ENCODE data around the gene PRR22. TPM values are rescaled to one million over a fixed set of nuclear protein-coding genes. Genes with fewer than 3 reads are reported as not detected.
A peak's percentile ranks its signal among the peaks of the same experiment; 100 is the strongest.

The PRR22 gene
- total RNA-seq, 1 experiment from 2014 or later, result 3.1 TPM

GRCh38 chr19:5800361-5801270 lies 16.1 kb upstream of the PRR22 start:
- DNase-seq (ENCODE audit: low read depth, low spot score), result no peak
- in situ Hi-C loops (cut with HindIII; ENCODE audit: low pct_unique_long_range_greater_than_20kb, low sequenced_read_pairs), result no loop called here

GRCh38 chr19:5799247-5800241 lies 15.0 kb upstream of the PRR22 start:
- in situ Hi-C loops (cut with HindIII; ENCODE audit: low pct_unique_long_range_greater_than_20kb, low sequenced_read_pairs), result no loop called here
- DNase-seq (ENCODE audit: low read depth, low spot score), result no peak

GRCh38 chr19:5798244-5798643 lies 13.7 kb upstream of the PRR22 start:
- in situ Hi-C loops (cut with HindIII; ENCODE audit: low pct_unique_long_range_greater_than_20kb, low sequenced_read_pairs), result no loop called here

GRCh38 chr19:5795382-5795919 lies 10.9 kb upstream of the PRR22 start:
- in situ Hi-C loops (cut with HindIII; ENCODE audit: low pct_unique_long_range_greater_than_20kb, low sequenced_read_pairs), result no loop called here
- no peak for DNase-seq (ENCODE audit: low read depth, low spot score)

More at GRCh38 chr19:5798244-5798643, 13.7 kb upstream of the PRR22 start:
- DNase-seq (ENCODE audit: low read depth, low spot score), result no peak

GRCh38 chr19:5793188-5793587 lies 8.6 kb upstream of the PRR22 start:
- no peak for DNase-seq (ENCODE audit: low read depth, low spot score)
- in situ Hi-C loops (cut with HindIII; ENCODE audit: low pct_unique_long_range_greater_than_20kb, low sequenced_read_pairs), result no loop called here

GRCh38 chr19:5792224-5792623 lies 7.7 kb upstream of the PRR22 start:
- no peak for DNase-seq (ENCODE audit: low read depth, low spot score)
- in situ Hi-C loops (cut with HindIII; ENCODE audit: low pct_unique_long_range_greater_than_20kb, low sequenced_read_pairs), result no loop called here

GRCh38 chr19:5790559-5791520 lies 6.3 kb upstream of the PRR22 start, which contains the start of gene DUS3L:
Gene DUS3L (minus strand): TSS chr19:5791163. CDS start chr19:5791141, 22 bp downstream.
- DNase-seq (ENCODE audit: low read depth, low spot score), result peak; percentile 97
- in situ Hi-C loops (cut with HindIII; ENCODE audit: low pct_unique_long_range_greater_than_20kb, low sequenced_read_pairs), result no loop called here

- in situ Hi-C loops (cut with HindIII; ENCODE audit: low pct_unique_long_range_greater_than_20kb, low sequenced_read_pairs), result no loop called here
- DNase-seq (ENCODE audit: low read depth, low spot score), result no peak
Observed at GRCh38 chr19:5789886-5790558, 5.5 kb upstream of the PRR22 start.

- DNase-seq (ENCODE audit: low read depth, low spot score), result no peak
- in situ Hi-C loops (cut with HindIII; ENCODE audit: low pct_unique_long_range_greater_than_20kb, low sequenced_read_pairs), result no loop called here
Observed at GRCh38 chr19:5789351-5789761, 4.8 kb upstream of the PRR22 start.

GRCh38 chr19:5788422-5788821 lies 3.9 kb upstream of the PRR22 start:
- in situ Hi-C loops (cut with HindIII; ENCODE audit: low pct_unique_long_range_greater_than_20kb, low sequenced_read_pairs), result no loop called here
- no peak for DNase-seq (ENCODE audit: low read depth, low spot score)

GRCh38 chr19:5787409-5788182 lies 3.0 kb upstream of the PRR22 start:
- no peak for DNase-seq (ENCODE audit: low read depth, low spot score)
- in situ Hi-C loops (cut with HindIII; ENCODE audit: low pct_unique_long_range_greater_than_20kb, low sequenced_read_pairs), result no loop called here

GRCh38 chr19:5786593-5787408 lies 2.3 kb upstream of the PRR22 start:
- no peak for DNase-seq (ENCODE audit: low read depth, low spot score)
- in situ Hi-C loops (cut with HindIII; ENCODE audit: low pct_unique_long_range_greater_than_20kb, low sequenced_read_pairs), result no loop called here

- in situ Hi-C loops (cut with HindIII; ENCODE audit: low pct_unique_long_range_greater_than_20kb, low sequenced_read_pairs), result no loop called here
- no peak for DNase-seq (ENCODE audit: low read depth, low spot score)
Observed at GRCh38 chr19:5785423-5785822, 877 bp upstream of the PRR22 start.

GRCh38 chr19:5782945-5783919 lies 1.3 kb downstream of the PRR22 start:
- DNase-seq (ENCODE audit: low read depth, low spot score), result no peak
- in situ Hi-C loops (cut with HindIII; ENCODE audit: low pct_unique_long_range_greater_than_20kb, low sequenced_read_pairs), result no loop called here

All from SK-MEL-5 (cell line).